HCT116 (cell line): ENCODE data around the gene GPS2. TPM values are rescaled to one million over a fixed set of nuclear protein-coding genes. Genes with fewer than 3 reads are reported as not detected.

Experiments used
- ATAC-seq: fragments of 200-7000 bp; cut with Tn5 transposase; 2 replicates; pipeline ENCODE4 v1.9.1; 2020; ENCODE audit warnings: mild to moderate bottlenecking, moderate library complexity
- Bru-seq: library from RNA; stranded (reverse); fragments of 400-500 nt; gene quantifications from one replicate; lab custom pipeline; 2021; lab: Mats Ljungman, UMichigan
- BruChase-seq, 2 experiments: library from RNA; stranded (reverse); fragments of 400-500 nt; gene quantifications; one replicate each; lab custom pipeline; 2021; lab: Mats Ljungman, UMichigan
- BruUV-seq: library from RNA; stranded (reverse); fragments of 400-500 nt; replicated peaks from 2 replicates; lab custom pipeline; 2021; lab: Mats Ljungman, UMichigan
- CTCF ChIA-PET: fragments of 300-600 bp; sonication (Branson Sonifier 250); formaldehyde crosslinking; loops from one replicate; lab custom pipeline; 2021; ENCODE audit warnings: antibody characterized with exemption; lab: Charles Lee
- POLR2A ChIA-PET: fragments of 300-600, 350-600 bp; sonication (Branson Sonifier 250); formaldehyde crosslinking; loops from one replicate; lab custom pipeline; 2021; ENCODE audit warnings: antibody characterized with exemption; lab: Charles Lee
- RAD21 ChIA-PET, 2 experiments: fragments of 300-600 bp; sonication (Branson Sonifier 250); formaldehyde crosslinking; loops; one replicate each; lab custom pipeline; 2023; ENCODE audit warnings: low total read pairs in 2 of 2; ENCODE audit not compliant: uncharacterized antibody in 2 of 2, unreplicated experiment in 2 of 2, low non-redundant PET in 1 of 2; lab: Charles Lee
- DNase-seq: peaks from one replicate; pipeline ENCODE4 v3.0.0-alpha.2; 2010; ENCODE audit warnings: low read depth, low spot score
- H2AFZ ChIP-seq: fragments of 200-600 bp; shearing (Covaris generic), sonication (generic); 2 replicates; pipeline ENCODE4 v1.6.1; 2017; ENCODE audit warnings: low read depth, mixed run types, mixed read lengths, antibody characterized with exemption, low read length; ENCODE audit not compliant: poor library complexity, severe bottlenecking
- H3K27ac ChIP-seq: 2 replicates; pipeline ENCODE4 v1.5.1; 2012; ENCODE audit warnings: low read depth, low read length
- H3K27me3 ChIP-seq: fragments of 200-600 bp; sonication (generic); 2 replicates; pipeline ENCODE4 v1.6.1; 2016; ENCODE audit warnings: mixed run types, low read length, mixed read lengths; ENCODE audit not compliant: insufficient read depth
- H3K36me3 ChIP-seq, 2 experiments: fragments of 200-500 bp in 1 of 2; fragments of 200-600 bp in 1 of 2; sonication (Bioruptor generic) in 1 of 2; sonication (generic) in 1 of 2; 2 replicates each; pipeline versions ENCODE4 v1.5.1 to v1.6.1; 2014 to 2016; ENCODE audit warnings: low read length in 2 of 2, inconsistent platforms in 1 of 2, mixed read lengths in 1 of 2, mixed run types in 1 of 2; ENCODE audit not compliant: insufficient read depth in 2 of 2, control insufficient read depth in 1 of 2
- H3K4me1 ChIP-seq, 2 experiments: fragments of 200-600 bp in 1 of 2; sonication (generic) in 1 of 2; 2 replicates each; pipeline versions ENCODE4 v1.5.1 to v1.6.1; 2012 to 2017; ENCODE audit warnings: low read length in 2 of 2, inconsistent platforms in 1 of 2, mild to moderate bottlenecking in 1 of 2, mixed read lengths in 1 of 2, mixed run types in 1 of 2, moderate library complexity in 1 of 2; ENCODE audit not compliant: insufficient read depth in 2 of 2, control insufficient read depth in 1 of 2
- H3K4me2 ChIP-seq: fragments of 200-600 bp; sonication (generic); 2 replicates; pipeline ENCODE4 v1.6.1; 2017; ENCODE audit warnings: mixed run types, low read length, mixed read lengths
- H3K4me3 ChIP-seq, 2 experiments: fragments of 200-600 bp in 1 of 2; sonication (generic) in 1 of 2; replicated peaks in 1 of 2; 2 replicates each; pipeline ENCODE4 v1.5.1; 2011 to 2016; ENCODE audit warnings: low read length in 2 of 2, control low read depth in 1 of 2, low read depth in 1 of 2, mild to moderate bottlenecking in 1 of 2, mixed read lengths in 1 of 2, mixed run types in 1 of 2
- H3K79me2 ChIP-seq: fragments of 200-600 bp; sonication (generic); 2 replicates; pipeline ENCODE4 v1.6.1; 2017; ENCODE audit warnings: mild to moderate bottlenecking, mixed run types, low read length, moderate library complexity, mixed read lengths; ENCODE audit not compliant: insufficient read depth
- H3K9ac ChIP-seq: fragments of 200-600 bp; sonication (generic); 2 replicates; pipeline ENCODE4 v1.6.1; 2016; ENCODE audit warnings: low read length, mixed read lengths
- H3K9me2 ChIP-seq: fragments of 200-600 bp; sonication (generic), shearing (Covaris generic); 2 replicates; pipeline ENCODE4 v1.6.1; 2017; ENCODE audit warnings: mixed run types, mild to moderate bottlenecking, moderate library complexity; ENCODE audit not compliant: insufficient read depth
- H3K9me3 ChIP-seq, 2 experiments: fragments of 200-500 bp in 1 of 2; fragments of 200-600 bp in 1 of 2; sonication (Bioruptor generic) in 1 of 2; sonication (generic) in 1 of 2; 2 replicates each; pipeline ENCODE4 v1.6.1; 2014 to 2017; ENCODE audit warnings: low read length in 2 of 2, mixed read lengths in 2 of 2, inconsistent platforms in 1 of 2, low read depth in 1 of 2, mild to moderate bottlenecking in 1 of 2, mixed run types in 1 of 2, moderate library complexity in 1 of 2; ENCODE audit not compliant: control insufficient read depth in 1 of 2, insufficient read depth in 1 of 2
- H4K20me1 ChIP-seq: fragments of 200-600 bp; sonication (generic), shearing (Covaris generic); 2 replicates; pipeline ENCODE4 v1.6.1; 2017; ENCODE audit warnings: mixed run types, mild to moderate bottlenecking, moderate library complexity; ENCODE audit not compliant: insufficient read depth
- CBX3 ChIP-seq: IDR thresholded peaks from 2 replicates; pipeline ENCODE4 v1.6.1; 2012; ENCODE audit warnings: low read depth
- CTCF ChIP-seq, 3 experiments: fragments of 200-600 bp in 1 of 3; sonication (generic) in 1 of 3; IDR thresholded peaks in 2 of 3; conservative IDR thresholded peaks in 1 of 3; 2 replicates each; pipeline ENCODE4 v1.5.1; 2012 to 2017; ENCODE audit warnings: low read depth in 2 of 3, low read length in 2 of 3, antibody characterized with exemption in 1 of 3, borderline replicate concordance in 1 of 3, control low read depth in 1 of 3, mild to moderate bottlenecking in 1 of 3, mixed read lengths in 1 of 3, mixed run types in 1 of 3, moderate library complexity in 1 of 3; ENCODE audit not compliant: insufficient read depth in 1 of 3
- EZH2 ChIP-seq: fragments of 200-600 bp; sonication (generic); IDR thresholded peaks from 2 replicates; pipeline ENCODE4 v1.6.1; 2017; ENCODE audit warnings: antibody characterized with exemption, mixed run types
- EZH2phosphoT487 ChIP-seq: fragments of 200-600 bp; IDR thresholded peaks from 2 replicates; pipeline ENCODE4 v1.6.1; 2018; ENCODE audit warnings: antibody characterized with exemption, borderline replicate concordance
- JUND ChIP-seq: IDR thresholded peaks from 2 replicates; pipeline ENCODE4 v1.6.1; 2012
- MAX ChIP-seq: IDR thresholded peaks from 2 replicates; pipeline ENCODE4 v1.6.1; 2012
- POLR2A ChIP-seq: IDR thresholded peaks from 2 replicates; pipeline ENCODE4 v1.7.0; 2011; ENCODE audit warnings: borderline replicate concordance; ENCODE audit not compliant: insufficient read depth, insufficient read length; ENCODE audit errors: extremely low read depth
- POLR2AphosphoS5 ChIP-seq: IDR thresholded peaks from 2 replicates; pipeline ENCODE4 v1.6.1; 2011; ENCODE audit warnings: mild to moderate bottlenecking, low read depth, low read length, moderate library complexity
- SIN3A ChIP-seq: IDR thresholded peaks from 2 replicates; pipeline ENCODE4 v1.6.1; 2012; ENCODE audit warnings: low read depth
- SP1 ChIP-seq: IDR thresholded peaks from 2 replicates; pipeline ENCODE4 v1.6.1; 2012; ENCODE audit warnings: low read depth
- SRF ChIP-seq: IDR thresholded peaks from 2 replicates; pipeline ENCODE4 v1.6.1; 2012; ENCODE audit warnings: low read depth
- TCF7L2 ChIP-seq: IDR thresholded peaks from 2 replicates; pipeline ENCODE4 v1.7.0; 2011; ENCODE audit warnings: borderline replicate concordance, inconsistent platforms; ENCODE audit not compliant: insufficient read depth, insufficient read length; ENCODE audit errors: extremely low read depth
- YY1 ChIP-seq: IDR thresholded peaks from 2 replicates; pipeline ENCODE4 v1.6.1; 2011; ENCODE audit warnings: low read length, low read depth, moderate library complexity, mild to moderate bottlenecking; ENCODE audit not compliant: insufficient replicate concordance; ENCODE audit errors: extremely low read depth
- ZBTB33 ChIP-seq: IDR thresholded peaks from 2 replicates; pipeline ENCODE4 v1.6.1; 2011; ENCODE audit warnings: mild to moderate bottlenecking, low read length, moderate library complexity; ENCODE audit not compliant: insufficient replicate concordance; ENCODE audit errors: extremely low read depth
- ZFX ChIP-seq: fragments of 450-650 bp; IDR thresholded peaks from 2 replicates; pipeline ENCODE4 v1.6.1; 2017
- intact Hi-C: fragments of 100-400 bp; cut with micrococcal nuclease; formaldehyde crosslinking; loops from 2 replicates; pipeline ENCODE4 v1.10.0; 2022
- long read RNA-seq: library from polyadenylated mRNA; unstranded; transcript quantifications from one replicate; pipeline ENCODE4 v2.0.0, GENCODE V29; 2021; ENCODE audit not compliant: unreplicated experiment
- polyA plus RNA-seq: library from polyadenylated mRNA; unstranded; fragments of >200 nt; gene quantifications from 2 replicates; pipeline ENCODE4 v1.2.1, GENCODE V29; 2012; ENCODE audit warnings: missing spikeins
- total RNA-seq: library from RNA; stranded (reverse); gene quantifications from one replicate; pipeline ENCODE4 v1.2.1, GENCODE V29; 2021; ENCODE audit not compliant: unreplicated experiment

The GPS2 gene
- 61.3 TPM for total RNA-seq
- polyA plus RNA-seq = 83.5 and 89.3 TPM in 2 replicates
- Bru-seq, nascent RNA = percentile 52 among the genes with signal in this experiment
- BruChase-seq, experiment 1, labeled RNA remaining after a 6-hour chase = percentile 36 among the genes with signal in this experiment
- percentile 32 among the genes with signal in this experiment for BruChase-seq, experiment 2, labeled RNA remaining after a 2-hour chase
- long read RNA-seq, transcript GPS2-202 (10 exons, 1,371 nt) = minor isoform, 26 of 142 reads
- long read RNA-seq, transcript GPS2-201 (11 exons, 1,379 nt) = major isoform, 32 of 142 reads
- long read RNA-seq, partial matches to known transcripts = 23 of 142 reads
- long read RNA-seq, other reads (novel, unspliced or antisense) = 57 of 142 reads

- BruUV-seq = no TSS peak
- Histone ChIP-seq H3K36me3 (peaks cover 32 to 50% of the 10 kb centered on the region in 2 experiments), H3K9me3 (no peaks in the 10 kb centered on the region), H4K20me1 (peaks cover 26% of the 10 kb centered on the region), H3K4me1 (peaks cover 24 to 51% of the 10 kb centered on the region in 2 experiments), H2AFZ (no peak within 1 kb of the TSS), H3K27ac (peak within 1 kb of the TSS; percentile 93), H3K4me3 (peak within 1 kb of the TSS; percentile 81 to 96), H3K79me2 (peaks cover 48% of the 10 kb centered on the region), H3K4me2 (peak within 1 kb of the TSS; percentile 96), H3K27me3 (no peaks in the 10 kb centered on the region)
- DNase-seq (peak; percentile 63), ATAC-seq (peak; percentile 77)
- intact Hi-C loops = no loop called here
- ChIA-PET POLR2A (interaction anchor here (1.2 to 2.3 kb wide), 3 partner anchors 15 to 75 kb away, joined by 3 to 11 read pairs (median 4); partner anchors contain the start of genes GABARAP, NEURL4 and PHF23), CTCF (interaction anchor here (0.6 to 2.2 kb wide), 3 partner anchors 10 to 94 kb away, joined by 3 to 7 read pairs (median 5); partner anchors contain the start of gene NEURL4)
- TF ChIP-seq SP1 (peak; percentile 74; the same call in 1 of the 2 replicates), ZFX (peak; percentile 84; the same call in 1 of the 2 replicates), POLR2A (peak; percentile 46), YY1 (peak; percentile 78), JUND (no peak), SRF (peak; percentile 73; the same call in 1 of the 2 replicates), MAX (peak; percentile 91), POLR2AphosphoS5 (peak; percentile 88), EZH2phosphoT487 (no peak), ZBTB33 (peak; percentile 59), SIN3A (peak; percentile 88), TCF7L2 (peak; percentile 83), CBX3 (peak; percentile 73), EZH2 (no peak), CTCF (IDR thresholded peaks at IDR 0.05 in 2 of 3, conservative IDR thresholded peaks at IDR 0.05 in 1 of 3; ENCODE audit: borderline replicate concordance in 1 of 3, insufficient read depth in 1 of 3, low read depth in 2 of 3, low read length in 2 of 3) (no peak)
- TF ChIP-seq, all 23 proteins: peak for 11
- H3K9ac ChIP-seq = peak within 1 kb of the TSS; percentile 90
- RAD21 ChIA-PET = no interaction called here
- H3K9me2 ChIP-seq = no peaks in the 10 kb centered on the region
These were observed at the start of gene GPS2 for GRCh38 chr17:7314719-7315569. GPS2 (minus strand) TSS chr17:7315360; CDS start chr17:7315052, 308 bp downstream.
